Measurements from ENCODE around the gene NHERF2. TPM values are rescaled to one million over a fixed set of nuclear protein-coding genes. Genes with fewer than 3 reads are reported as not detected.

NHERF2 gene
- total RNA-seq, 2 donors from 2014 or later = 0.82 to 3.7 TPM

DNA sequence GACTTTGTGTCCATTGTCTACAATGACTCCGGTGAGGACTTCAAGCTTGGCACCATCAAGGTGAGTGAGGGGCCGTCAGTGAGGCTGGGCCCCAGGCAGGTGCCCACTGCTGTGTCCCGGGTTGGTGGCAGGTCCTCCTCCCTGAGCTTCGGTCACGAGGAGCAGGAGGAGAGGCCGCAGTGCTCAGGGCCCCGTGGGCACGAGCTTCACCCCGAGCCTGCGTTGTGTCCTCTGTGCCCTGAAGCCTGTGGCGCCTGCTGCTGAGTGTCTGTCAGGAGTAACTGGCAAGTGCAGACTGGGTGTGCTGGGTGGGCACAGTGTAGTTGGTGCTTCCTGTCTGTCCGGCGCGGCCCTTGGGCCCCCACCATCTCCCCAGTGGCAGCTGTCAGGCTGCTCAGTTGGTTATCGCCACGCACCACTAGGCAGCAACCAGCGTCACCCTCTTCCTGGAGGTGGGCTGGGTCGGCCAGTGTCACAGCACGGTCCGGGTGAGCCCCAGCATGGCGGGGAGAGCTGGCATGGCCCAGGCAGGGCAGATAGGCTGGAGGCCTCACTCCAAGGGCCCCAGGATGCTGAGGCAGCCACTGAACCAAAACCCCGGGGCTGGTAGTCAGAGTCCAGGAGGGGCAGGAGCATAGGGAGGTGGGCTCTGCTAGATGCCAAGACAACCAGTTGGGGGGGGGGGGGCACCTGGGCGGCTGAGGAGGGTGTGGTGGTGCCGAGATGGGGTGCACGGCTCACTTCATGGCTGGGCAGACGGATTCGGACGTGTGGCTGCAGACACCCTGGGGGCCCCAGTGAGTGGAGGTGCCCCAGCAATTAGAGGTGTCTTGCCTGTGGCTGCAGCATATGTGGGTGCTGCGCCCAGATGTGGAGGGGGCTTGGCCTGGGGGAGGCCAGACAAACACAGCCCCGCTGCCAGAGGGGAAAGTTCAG lies 60.4 kb downstream of the NHERF2 start:
- no peaks in the 10 kb centered on the region for H3K9me3 Mint-ChIP-seq
- ATAC-seq (no peak), DNase-seq (ENCODE audit: low spot score in 2 of 2) (no peak)
- H3K36me3 Mint-ChIP-seq = no peaks in the 10 kb centered on the region
- H3K27ac Mint-ChIP-seq = peak overlapping the region; percentile 37 to 50

DNA sequence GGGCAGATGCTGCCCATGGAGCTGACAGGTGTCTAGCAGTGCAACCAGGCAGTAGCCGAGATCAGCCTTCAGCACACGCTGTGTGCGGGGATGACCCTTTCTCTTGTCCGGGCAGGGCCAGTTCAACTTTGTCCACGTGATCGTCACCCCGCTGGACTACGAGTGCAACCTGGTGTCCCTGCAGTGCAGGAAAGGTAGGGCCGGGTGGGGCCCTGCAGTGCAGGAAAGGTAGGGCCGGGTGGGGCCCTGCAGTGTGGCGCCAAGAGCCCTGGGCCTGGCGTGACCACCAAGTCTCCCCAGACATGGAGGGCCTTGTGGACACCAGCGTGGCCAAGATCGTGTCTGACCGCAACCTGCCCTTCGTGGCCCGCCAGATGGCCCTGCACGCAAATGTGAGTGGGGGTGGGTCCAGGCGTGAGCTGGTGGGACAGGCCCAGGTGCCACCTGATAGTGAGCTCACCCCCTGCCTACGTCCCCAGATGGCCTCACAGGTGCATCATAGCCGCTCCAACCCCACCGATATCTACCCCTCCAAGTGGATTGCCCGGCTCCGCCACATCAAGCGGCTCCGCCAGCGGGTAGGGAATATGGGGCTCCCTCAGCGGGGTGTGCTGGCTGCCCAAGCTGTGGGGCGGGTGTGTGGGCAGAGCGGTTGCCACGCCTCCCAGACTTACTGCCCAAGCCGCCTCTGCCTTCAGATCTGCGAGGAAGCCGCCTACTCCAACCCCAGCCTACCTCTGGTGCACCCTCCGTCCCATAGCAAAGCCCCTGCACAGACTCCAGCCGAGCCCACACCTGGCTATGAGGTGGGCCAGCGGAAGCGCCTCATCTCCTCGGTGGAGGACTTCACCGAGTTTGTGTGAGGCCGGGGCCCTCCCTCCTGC lies 61.3 kb downstream of the NHERF2 start:
- DNase-seq (ENCODE audit: low spot score in 2 of 2) = no peak
- H3K36me3 Mint-ChIP-seq = no peaks in the 10 kb centered on the region
- H3K9me3 Mint-ChIP-seq = no peaks in the 10 kb centered on the region
- ATAC-seq = no peak
- peak overlapping the region; percentile 37 to 50 for H3K27ac Mint-ChIP-seq

Other genes starting within 250 kb of the NHERF2 start
- 10 to 100 TPM; 19.1 to 29.2 TPM for gene SPSB3, start 244.3 kb upstream of the NHERF2 start, total RNA-seq
- 10 to 100 TPM; 41.0 to 48.3 TPM for gene NUBP2, start 243.9 kb upstream of the NHERF2 start, total RNA-seq
- not detected for gene IGFALS, start 233.2 kb upstream of the NHERF2 start, total RNA-seq
- gene HAGH, start 200.1 kb upstream of the NHERF2 start, total RNA-seq = 10 to 100 TPM; 31.7 to 65.6 TPM
- 10 to 100 TPM; 11.9 to 13.0 TPM for gene FAHD1, start 199.7 kb upstream of the NHERF2 start, total RNA-seq
- gene MEIOB, start 154.7 kb upstream of the NHERF2 start, total RNA-seq = under 1 TPM; 0.43 to 0.45 TPM
- not detected for gene HS3ST6, start 108.5 kb upstream of the NHERF2 start, total RNA-seq
- gene MSRB1, start 83.7 kb upstream of the NHERF2 start, total RNA-seq = 10 to 100 TPM; 17.3 to 41.7 TPM
- gene RPL3L, start 72.2 kb upstream of the NHERF2 start, total RNA-seq = not detected
- 10 to 100 TPM; 63.4 to 98.8 TPM for gene NDUFB10, start 67.4 kb upstream of the NHERF2 start, total RNA-seq
- 1,000 to 10,000 TPM; 5,211 to 5,668 TPM for gene RPS2, start 62.1 kb upstream of the NHERF2 start, total RNA-seq
- gene RNF151, start 60.0 kb upstream of the NHERF2 start, total RNA-seq = under 1 TPM in 1 of 2 donors, not detected in 1; 0.41 TPM
- 10 to 100 TPM; 18.8 to 37.2 TPM for gene TBL3, start 54.8 kb upstream of the NHERF2 start, total RNA-seq
- gene NOXO1, start 45.4 kb upstream of the NHERF2 start, total RNA-seq = not detected
- gene GFER, start 42.7 kb upstream of the NHERF2 start, total RNA-seq = 10 to 100 TPM; 19.1 to 25.0 TPM
- 1 to 10 TPM; 2.0 to 9.0 TPM for gene SYNGR3, start 36.9 kb upstream of the NHERF2 start, total RNA-seq
- gene ZNF598, start 17.1 kb upstream of the NHERF2 start, total RNA-seq = 10 to 100 TPM; 72.2 to 87.9 TPM
- gene NPW, start 7.1 kb upstream of the NHERF2 start, total RNA-seq = 1 to 10 TPM in 1 of 2 donors, under 1 TPM in 1; 0.61 to 4.6 TPM
- 10 to 100 TPM; 21.6 to 25.3 TPM for gene NTHL1, start 20.9 kb downstream of the NHERF2 start, total RNA-seq
- gene TSC2, start 21.1 kb downstream of the NHERF2 start, total RNA-seq = 100 to 1,000 TPM in 1 of 2 donors, 10 to 100 TPM in 1; 70.5 to 121 TPM
- 10 to 100 TPM; 77.0 to 87.6 TPM for gene PKD1, start 109.0 kb downstream of the NHERF2 start, total RNA-seq
- under 1 TPM in 1 of 2 donors, not detected in 1; 0.80 TPM for gene RAB26, start 121.7 kb downstream of the NHERF2 start, total RNA-seq
- 10 to 100 TPM; 67.7 to 92.0 TPM for gene TRAF7, start 128.9 kb downstream of the NHERF2 start, total RNA-seq
- 10 to 100 TPM in 1 of 2 donors, under 1 TPM in 1; 0.77 to 11.3 TPM for gene CASKIN1, start 169.7 kb downstream of the NHERF2 start, total RNA-seq
- gene MLST8, start 178.6 kb downstream of the NHERF2 start, total RNA-seq = 10 to 100 TPM; 49.5 to 52.2 TPM
- gene BRICD5, start 184.0 kb downstream of the NHERF2 start, total RNA-seq = 10 to 100 TPM in 1 of 2 donors, 1 to 10 TPM in 1; 6.3 to 10.3 TPM
- gene PGP, start 187.9 kb downstream of the NHERF2 start, total RNA-seq = 10 to 100 TPM; 15.1 to 20.9 TPM
- 10 to 100 TPM; 19.0 to 22.5 TPM for gene E4F1, start 196.7 kb downstream of the NHERF2 start, total RNA-seq
- 1 to 10 TPM; 1.3 to 1.5 TPM for gene DNASE1L2, start 209.5 kb downstream of the NHERF2 start, total RNA-seq
- gene ECI1, start 224.7 kb downstream of the NHERF2 start, total RNA-seq = 10 to 100 TPM; 53.8 to 57.6 TPM
- 100 to 1,000 TPM; 289 to 296 TPM for gene RNPS1, start 241.2 kb downstream of the NHERF2 start, total RNA-seq